CD4-positive, alpha-beta T cell treated with Interleukin-17A for 4 hours (primary cell): ENCODE results near the gene ASIC2.
"Not testable (repeated sequence)": the region's sequence is repeated elsewhere in the genome, so short reads cannot be mapped to it uniquely, and the experiment has no call there.

Source experiments
- DNase-seq: peaks from one replicate; pipeline ENCODE4 v3.0.0-alpha.2; 2020; ENCODE audit warnings: mixed read lengths

The ASIC2 gene

DNA sequence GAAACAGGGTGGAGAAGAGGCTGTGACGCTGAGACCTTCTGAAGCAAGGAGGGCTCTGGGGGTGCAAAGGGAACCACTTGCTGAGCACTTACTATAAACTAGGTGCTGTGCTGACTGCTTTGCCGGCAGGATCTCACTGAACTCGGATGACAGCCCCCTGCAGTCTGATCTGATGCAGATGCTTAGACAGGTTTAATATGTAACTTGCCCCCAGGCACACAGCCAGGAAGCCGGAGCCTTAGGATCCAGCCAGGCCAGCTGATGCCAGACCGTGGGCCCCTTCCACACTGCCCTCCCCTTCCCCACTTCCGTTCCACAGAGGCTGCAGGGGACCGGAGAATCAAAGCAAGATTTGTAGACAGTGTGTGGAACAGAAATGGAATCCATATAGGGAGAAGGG is 278.3 kb downstream of the ASIC2 start:
- no peak for DNase-seq

DNA sequence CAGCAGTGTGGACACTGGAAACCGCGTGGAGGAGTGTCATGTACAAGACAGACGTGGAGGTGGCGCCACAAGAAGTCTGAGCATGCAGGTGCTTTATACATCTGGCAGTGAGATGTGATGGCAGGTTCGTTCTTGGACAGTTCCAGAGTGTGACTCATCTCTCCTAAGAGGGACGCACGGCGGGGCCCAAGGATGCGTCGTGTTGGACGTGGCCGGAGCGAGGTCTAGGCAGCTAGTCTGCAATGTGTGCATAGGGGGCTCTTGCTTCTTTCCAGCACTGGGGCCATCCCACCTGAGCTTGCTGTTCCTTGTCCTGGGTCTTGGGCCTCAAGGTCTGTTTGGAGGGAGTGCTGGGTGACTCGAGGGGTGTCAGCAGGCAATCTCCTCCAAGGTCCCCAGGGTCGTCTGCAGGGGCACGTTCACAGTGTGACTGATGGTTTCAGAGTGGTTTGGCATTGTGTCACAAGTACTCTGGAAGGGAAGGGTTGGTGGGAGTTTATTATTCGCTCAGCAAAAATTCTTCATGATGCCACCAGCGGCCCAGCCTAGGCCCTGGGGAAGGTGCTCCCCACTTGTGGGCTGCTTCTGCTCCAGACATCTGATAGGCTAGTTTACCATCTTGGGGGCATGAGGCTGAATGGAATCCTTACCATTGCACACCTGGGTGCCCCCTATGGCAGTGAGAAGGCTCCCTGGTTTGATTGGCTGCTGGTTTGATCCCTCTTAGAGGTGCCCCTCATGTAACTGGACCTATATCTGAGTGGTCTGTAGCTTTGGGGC is 279.3 kb downstream of the ASIC2 start:
- DNase-seq, result no peak

DNA sequence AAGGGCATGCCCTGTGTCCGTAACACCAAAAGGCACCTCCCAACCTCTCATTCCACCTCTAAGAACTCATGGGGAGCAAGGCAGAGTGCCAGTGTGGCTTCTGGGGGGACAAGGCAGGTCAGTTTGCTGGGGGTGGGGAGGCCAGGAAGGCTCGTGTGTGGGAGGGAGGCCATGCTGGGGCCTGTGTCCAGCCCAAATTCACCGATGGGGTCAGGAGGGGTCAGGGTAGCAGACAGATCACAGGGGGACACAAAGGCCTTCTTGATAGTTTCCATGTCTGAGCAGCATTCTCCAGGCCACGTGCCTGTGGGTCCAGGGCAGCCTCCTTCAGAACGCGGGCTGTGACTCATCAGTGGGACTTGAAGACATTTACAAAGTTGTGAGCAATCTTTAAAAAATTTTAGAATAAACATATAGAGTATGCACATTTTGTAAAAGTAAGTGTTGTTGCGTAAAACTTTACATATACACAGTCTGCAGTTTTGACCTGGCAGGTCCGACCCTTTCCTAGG is 280.5 kb downstream of the ASIC2 start:
- DNase-seq, result no peak

DNA sequence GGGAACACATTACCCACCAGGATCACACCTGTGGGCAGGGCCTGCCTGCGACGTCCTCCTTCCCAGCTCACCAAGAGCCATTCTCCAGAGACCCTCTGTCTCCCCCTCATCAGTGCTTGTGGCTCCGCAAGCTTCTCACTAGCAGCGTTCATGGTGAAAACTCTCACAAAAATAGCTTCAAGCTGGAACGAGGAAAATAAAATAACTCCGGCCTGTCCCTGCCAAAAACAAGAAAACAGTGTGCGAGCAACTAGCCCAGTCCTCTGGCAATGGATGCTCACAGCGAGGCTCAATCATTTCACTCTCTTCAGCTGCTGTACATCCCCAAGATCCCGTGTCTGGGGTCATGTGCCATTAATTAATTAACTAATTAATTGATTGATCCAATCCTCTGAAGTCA is 283.5 kb downstream of the ASIC2 start:
- no peak for DNase-seq

DNA sequence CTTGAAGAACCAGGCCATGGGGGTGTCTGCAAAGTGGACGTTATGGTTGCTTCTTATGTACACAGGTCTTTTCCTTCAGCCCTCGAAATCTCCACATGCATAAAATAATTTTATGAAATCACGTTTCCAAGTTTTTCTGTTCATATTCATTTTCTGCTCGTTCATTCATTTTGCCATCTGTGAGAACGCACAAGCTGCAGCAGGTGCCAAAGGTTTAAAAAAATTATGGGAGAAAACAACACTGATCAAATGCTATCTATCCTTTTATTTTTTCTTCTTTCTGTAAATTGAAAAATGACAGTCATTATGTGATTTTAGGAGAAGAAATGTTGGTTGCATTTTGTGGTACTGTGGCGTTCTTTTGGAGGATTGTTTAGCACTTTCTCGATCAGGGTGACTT is 285.9 kb downstream of the ASIC2 start:
- no peak for DNase-seq

DNA sequence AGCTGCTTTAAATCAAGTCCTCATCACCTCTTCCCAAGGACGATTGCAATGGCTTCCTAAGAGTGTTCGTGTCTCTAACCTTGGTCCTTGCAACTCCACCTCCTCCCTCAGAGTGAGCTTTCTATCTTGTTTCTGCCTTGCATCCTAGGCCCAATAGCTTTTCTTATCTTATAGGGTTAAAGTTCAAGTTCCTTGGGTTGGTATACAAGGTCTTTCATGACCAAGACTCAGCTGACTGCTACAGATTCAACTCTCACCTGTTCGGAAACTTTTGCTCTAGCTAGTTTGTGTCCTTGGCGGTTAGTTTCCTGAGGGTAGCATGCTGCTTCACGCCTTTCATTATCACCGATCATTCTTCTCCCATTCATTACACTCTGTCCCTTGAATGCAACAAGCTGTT is 290.8 kb downstream of the ASIC2 start:
- DNase-seq, result no peak

DNA sequence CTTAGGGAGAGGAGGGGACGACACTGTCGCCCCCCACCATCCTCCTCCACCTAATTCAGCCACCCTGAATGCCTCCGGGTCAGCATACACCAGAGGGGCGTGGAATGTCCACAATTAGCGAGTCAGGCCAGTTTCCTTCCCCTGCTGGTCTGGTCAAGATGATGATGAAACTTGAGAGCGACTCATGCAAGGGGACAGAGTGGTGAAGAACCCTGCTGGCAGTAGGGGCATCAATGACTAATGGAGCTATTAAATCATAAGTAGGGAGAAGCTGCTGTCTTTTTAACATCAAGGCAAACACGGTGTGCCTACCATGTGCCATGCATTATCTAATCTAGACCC is 294.2 kb downstream of the ASIC2 start:
- no peak for DNase-seq

DNA sequence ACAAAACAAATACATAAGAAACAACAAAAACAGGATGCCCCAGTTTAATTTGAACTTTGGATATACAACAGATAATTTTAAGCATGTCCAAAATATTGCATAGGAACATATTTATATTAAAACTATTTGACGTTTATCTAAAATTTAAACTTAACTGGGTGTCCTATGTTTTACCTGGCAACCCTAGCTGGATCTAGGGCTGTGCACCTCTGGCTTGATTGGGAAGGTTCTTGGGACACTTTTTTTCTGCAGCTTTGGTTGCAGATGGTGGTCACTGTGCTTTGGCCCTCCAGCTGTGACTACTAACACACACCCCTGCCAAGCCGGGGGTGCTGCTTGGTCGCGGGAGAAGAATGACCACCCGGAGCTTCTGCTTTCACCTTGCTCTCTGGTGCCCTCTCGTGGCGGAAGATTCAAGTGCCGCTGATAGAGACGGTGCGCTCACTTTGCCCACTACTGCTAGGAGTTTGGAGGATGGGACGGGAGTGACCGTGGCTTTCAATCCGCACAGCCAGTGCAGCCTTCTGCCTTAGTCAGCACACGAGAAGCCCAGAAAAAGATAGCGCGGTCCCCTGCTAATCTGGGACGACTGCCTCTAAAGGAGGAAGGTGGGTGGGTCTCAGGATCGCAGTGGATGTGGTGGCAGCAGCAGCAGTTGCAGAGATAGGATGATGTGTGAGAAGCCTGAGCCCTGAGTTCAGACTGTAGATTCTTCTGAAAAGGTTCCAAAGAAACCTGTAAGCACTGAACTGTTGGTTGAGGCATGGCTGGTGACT is 294.8 kb downstream of the ASIC2 start:
- peak; percentile 78 for DNase-seq

DNA sequence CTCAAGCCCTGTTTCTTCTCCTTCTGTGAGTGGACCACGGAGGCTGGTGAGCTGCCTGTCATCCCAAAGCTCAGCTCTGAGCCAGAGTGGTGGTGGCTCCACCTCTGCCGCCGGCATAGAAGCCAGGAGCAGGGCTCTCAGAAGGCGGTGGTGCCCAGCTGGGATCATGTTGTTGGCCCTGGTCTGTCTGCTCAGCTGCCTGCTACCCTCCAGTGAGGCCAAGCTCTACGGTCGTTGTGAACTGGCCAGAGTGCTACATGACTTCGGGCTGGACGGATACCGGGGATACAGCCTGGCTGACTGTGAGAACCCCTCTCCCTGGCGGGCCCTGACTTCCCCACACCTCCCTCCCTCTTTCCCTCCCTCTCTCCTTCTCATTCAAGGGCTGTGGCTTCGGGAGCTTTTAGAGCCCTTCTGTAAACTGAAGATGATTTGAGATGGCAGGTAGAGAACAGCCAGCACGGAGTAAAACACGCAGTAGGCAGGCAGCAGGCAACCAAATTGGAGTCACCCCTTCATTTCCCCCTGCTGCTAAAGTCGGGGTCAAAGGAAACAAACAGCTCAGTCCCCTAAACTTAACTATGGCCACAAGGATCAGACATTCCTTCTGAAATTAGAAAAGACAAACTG is 297.6 kb downstream of the ASIC2 start:
- DNase-seq, result no peak

DNA sequence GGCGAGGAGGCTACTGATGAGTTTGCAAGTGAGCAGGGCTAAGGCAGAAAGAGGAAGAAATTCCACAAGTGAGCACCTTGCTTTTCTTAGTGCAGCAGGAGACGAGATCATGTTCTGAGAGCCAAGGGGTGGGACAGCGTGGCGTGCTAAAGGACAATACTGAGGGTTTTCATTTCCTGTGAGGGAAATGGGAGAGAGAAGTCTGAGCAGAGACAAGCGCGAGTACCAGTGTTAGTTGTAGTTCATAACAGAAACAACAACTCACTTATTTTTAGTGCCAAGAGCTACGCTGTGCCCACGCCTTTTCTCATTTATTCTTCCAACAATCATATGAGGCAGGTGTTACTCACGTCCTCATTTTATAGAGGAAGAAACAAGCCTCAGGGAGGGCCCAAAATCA is 299.1 kb downstream of the ASIC2 start:
- no peak for DNase-seq

DNA sequence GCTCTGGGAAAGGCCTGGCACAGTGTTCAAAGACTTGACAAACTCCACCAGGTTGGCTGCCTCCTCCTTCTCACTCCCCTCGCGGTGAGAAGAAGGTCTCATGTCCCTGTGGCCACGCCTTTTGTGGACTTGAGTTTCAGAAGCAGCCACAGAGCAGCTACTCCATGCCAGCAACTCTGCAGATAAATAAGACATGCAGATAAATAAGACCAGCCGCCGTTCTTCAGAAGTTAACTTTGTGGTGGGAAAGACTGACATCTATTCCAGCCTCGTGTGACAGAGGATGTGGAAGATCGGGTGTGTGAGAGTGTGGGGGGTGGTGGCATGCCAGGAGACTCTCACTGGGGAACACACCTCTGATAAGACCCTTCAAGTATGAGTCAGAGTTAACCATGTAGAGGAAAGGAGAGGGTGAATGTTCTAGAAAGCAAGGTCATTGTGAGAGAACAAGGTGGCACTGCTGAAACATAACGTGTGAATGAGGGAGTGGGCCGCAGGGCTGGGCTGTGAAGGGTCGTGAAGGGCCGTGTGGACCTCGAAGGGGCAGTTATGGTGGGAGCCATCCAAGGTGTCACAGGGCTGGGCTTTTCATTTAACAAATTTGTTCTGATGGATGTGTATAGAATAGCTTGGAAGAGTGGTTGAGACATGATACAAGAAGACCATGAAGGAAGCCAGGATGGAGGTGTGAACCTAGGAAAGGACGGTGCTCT is 300.6 kb downstream of the ASIC2 start:
- no peak for DNase-seq

DNA sequence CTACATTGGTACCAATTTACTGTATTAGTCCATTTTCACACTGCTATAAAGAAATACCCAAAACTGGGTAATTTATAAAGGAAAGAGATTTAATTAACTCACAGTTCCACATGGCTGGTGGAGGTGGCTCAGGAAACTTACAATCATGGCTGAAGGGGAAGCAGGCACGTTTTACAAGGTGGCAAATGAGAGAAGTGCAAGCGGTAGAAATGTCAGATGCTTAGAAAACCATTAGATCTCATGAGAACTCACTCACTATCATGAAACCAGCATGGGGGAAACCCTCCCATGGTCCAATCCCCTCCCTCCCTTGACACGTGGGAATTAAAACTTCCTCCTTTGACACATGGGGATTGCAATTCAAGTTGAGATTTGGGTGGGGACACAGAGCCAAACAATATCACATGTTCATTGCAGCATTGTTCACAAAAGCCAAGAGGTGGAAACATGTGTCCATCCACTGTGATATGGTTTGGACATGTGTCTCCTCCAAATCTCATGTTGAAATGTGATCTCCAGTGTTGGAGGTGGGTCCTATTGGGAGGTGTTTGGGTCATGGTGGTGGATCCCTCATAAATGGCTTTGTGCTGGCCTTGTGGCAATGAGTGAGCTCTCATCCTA is 304.5 kb downstream of the ASIC2 start:
- DNase-seq, result no peak

DNA sequence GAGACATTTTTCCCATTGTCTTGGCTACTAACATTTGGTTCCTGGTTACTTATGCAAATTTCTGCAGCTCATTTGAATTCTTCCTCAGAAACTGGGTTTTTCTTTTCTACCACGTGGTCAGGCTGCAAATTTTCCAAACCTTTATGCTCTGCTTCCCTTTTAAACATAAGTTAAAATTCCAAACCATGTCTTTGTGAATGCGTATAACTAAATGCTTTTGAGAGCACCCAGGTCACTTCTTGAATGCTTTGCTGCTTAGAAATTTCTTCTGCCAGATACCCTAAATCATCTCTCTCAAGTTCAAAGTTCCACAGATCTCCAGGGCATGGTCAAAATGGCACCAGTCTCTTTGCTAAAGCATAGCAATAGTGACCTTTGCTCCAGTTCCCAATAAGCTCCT is 305.2 kb downstream of the ASIC2 start:
- not testable (repeated sequence) for DNase-seq

DNA sequence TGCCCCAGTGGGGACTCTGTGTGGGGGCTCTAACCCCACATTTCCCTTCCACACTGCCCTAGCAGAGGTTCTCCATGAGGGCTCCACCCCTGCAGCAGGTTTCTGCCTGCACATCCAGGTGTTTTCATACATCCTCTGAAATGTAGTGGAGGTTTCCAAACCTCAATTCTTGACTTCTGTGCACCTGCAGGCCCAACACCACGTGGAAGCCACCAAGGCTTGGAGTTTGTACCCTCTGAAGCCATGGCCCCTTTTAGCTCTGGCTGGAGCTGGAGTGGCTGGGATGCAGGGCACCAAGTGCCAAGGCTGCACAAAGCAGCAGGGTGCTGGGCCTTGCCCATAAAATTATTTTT is 305.7 kb downstream of the ASIC2 start:
- not testable (repeated sequence) for DNase-seq

DNA sequence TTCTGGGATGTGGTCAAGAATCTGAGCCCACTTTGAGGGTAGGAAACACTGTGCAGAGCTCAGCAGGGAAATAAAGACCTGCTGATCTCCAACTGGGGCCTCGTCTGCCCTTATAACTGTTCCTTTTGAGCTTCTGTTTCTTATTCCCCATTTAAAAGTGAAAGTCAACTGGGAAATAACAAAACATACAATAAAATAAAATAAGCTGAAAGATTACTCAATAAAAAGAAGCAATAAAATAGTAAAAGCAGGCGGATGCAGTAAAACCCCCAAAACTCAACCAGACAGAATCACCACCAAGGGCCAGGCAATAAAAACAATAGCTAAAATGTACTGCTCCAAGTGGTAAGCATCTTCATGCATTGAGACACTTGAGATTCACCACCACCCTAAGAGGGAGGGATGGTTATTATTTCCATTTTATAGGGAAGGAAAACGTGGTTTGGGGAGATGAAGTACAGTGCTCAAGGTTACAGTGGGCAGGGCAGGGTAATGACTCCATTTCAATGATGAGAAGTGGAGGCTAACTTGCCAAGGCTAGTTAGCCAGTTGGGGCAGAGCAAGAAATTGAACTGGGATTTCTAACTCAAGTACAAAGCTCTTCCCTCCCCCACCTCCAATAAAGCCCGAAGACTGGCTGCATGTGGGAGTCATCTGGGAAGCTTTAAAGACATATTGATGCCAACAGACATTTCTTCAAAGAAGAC is 307.9 kb downstream of the ASIC2 start:
- no peak for DNase-seq

DNA sequence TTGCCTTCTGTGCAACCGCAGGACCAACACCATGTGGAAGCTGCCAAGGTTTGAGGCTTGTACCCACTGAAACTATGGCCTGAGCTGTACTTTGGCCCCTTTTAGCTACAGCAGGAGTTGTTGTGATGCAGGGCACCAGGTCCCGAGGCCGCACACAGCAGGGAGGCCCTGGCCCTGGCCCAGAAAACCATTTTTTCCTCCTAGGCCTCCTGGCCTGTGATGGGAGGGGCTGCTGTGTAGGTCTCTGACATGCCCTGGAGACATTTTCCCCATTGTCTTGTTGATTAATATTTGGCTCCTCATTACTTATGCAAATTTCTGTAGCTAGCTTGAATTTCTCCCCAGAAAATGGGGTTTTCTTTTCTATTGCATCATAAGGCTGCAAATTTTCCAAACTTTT is 311.5 kb downstream of the ASIC2 start:
- DNase-seq, result not testable (repeated sequence)

DNA sequence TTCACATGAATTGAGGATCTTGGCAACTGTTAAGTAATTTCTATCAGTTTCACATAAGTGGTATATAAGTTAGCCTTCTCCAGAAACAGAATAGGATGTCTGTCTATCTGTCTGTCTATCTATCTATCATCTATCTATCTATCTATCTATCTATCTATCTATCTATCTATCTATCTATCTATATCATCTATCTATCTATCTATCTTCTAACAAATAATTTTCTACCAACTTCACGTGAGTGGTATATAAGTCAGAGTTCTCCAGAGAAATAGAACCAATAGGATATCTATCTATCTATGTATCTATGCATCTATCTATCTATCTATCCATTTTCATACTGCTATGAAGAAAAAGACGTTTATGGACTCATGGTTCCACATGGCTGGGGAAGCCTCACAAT is 312.9 kb downstream of the ASIC2 start:
- no peak for DNase-seq

DNA sequence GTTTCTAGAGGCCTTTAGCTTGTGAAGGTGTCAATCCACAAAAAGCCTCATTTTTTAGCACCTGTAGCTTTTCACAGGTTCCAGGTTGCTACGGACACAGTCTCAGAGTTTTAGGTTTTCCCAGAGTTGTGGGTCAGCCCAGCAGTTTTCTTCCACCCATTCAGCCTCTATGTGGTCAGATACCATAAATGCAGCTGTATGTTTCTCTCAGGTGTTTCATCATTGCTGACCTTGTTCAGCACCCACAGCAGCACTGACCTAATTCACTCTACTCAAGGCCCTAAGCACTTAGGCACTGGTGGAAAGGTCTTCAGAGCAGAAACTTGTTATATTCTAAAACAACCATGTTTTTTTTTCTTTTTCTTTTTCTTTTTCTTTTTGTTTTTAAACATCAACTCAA is 316.5 kb downstream of the ASIC2 start:
- DNase-seq, result no peak

DNA sequence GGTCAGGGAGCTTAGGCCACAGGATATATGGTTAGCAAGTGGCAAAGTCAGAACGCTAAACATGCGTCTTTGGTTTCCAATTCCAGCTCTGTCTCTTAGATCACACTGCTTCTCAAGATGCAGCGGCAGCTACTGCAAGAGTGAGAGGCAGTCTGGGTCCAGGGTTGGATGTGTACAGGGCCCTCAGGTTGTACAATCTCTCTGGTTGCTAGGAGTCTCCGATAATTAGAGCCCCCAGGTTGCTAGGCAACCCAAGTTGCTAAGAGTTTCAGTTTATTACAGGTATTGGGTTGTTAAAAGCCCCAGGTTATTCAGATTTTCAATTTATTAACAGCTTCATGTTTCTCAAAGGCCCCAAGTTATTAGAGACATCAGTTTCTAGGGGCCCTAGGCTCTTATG is 317.0 kb downstream of the ASIC2 start:
- DNase-seq, result no peak

DNA sequence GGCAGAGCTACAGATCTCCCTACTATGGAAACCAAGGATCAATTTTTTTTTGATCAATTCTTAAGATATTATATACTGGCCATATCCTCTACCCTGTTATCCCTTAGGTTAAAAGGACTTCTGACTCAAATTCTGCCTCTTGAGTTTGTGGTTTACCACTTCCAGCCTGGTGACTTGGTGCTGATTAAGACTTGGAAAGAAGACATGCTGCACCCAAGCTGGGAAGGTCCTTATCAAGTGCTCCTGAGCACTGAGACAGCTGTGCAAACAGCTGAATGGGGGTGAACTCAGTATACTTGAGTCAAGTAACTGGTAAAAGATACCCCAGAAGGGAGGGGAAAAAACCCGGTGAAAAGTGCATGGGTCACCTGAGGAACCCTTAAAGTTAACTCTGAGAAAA is 321.9 kb downstream of the ASIC2 start:
- no peak for DNase-seq

DNA sequence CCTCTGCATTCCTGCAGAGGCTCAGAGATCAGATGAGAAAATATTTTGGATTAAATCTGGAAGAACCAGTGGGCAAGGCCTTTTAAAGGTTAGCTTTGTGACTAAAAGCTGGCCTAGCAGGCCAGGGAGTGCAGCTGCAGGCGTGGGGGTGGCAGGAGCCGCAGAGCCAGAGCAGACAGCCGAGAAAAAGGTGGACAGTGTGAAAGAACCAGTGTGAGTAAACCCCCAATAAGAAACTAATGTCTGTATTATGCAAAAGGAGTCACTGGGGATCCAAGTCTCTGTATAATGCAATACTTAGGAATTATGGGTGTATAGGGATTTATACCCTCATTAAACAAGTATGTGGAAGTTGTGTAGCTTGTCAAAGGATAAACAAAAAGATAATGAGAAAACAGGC is 322.8 kb downstream of the ASIC2 start:
- DNase-seq, result no peak

DNA sequence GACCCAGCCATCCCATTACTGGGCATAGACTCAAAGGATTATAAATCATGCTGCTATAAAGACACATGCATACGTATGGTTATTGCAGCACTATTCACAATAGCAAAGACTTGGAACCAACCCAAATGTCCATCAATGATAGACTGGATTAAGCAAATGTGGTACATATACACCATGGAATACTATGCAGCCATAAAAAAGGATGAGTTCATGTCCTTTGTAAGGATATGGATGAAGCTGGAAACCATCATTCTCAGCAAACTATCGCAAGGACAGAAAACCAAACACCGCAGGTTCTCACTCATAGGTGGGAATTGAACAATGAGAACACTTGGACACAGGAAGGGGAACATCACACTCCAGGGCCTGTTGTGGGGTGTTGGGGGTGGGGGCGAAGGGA is 323.9 kb downstream of the ASIC2 start:
- DNase-seq, result not testable (repeated sequence)
